GM12874 (cell line): Measurements from ENCODE around the gene ASXL1.
A peak's percentile ranks its signal among the peaks of the same experiment; 100 is the strongest.

Source experiments
- CTCF ChIP-seq: IDR thresholded peaks from 2 replicates; pipeline ENCODE4 v1.5.1; 2011; ENCODE audit warnings: low read depth, mild to moderate bottlenecking, control low read depth, low read length, moderate library complexity; ENCODE audit not compliant: insufficient read depth

The ASXL1 gene

GRCh38 chr20:32452776-32453466 lies 94.8 kb downstream of the ASXL1 start:
- no peak for TF ChIP-seq CTCF

- TF ChIP-seq CTCF = no peak
Observed at GRCh38 chr20:32453467-32454163, 95.5 kb downstream of the ASXL1 start.

GRCh38 chr20:32454164-32455145 lies 96.3 kb downstream of the ASXL1 start:
- TF ChIP-seq CTCF = no peak

- TF ChIP-seq CTCF = no peak
Observed at GRCh38 chr20:32455171-32455900, 97.2 kb downstream of the ASXL1 start.

- TF ChIP-seq CTCF = no peak
Observed at GRCh38 chr20:32455901-32456701, 98.0 kb downstream of the ASXL1 start.

GRCh38 chr20:32456869-32457478 lies 98.8 kb downstream of the ASXL1 start:
- peak; percentile 75 for TF ChIP-seq CTCF
